Parathyroid adenoma (tissue), 2 donors: Measurements from ENCODE around the gene FOXO3.

Experiments
- H2AFZ ChIP-seq: fragments of 300-600 bp; sonication (generic); one replicate; pipeline ENCODE4 v1.7.0; 2017; ENCODE audit warnings: antibody characterized with exemption, mild to moderate bottlenecking
- H3K27ac ChIP-seq: fragments of 300-600 bp; sonication (generic); one replicate; pipeline ENCODE4 v1.7.0; 2017
- H3K27me3 ChIP-seq: fragments of 300-600 bp; sonication (generic); one replicate; pipeline ENCODE4 v1.7.0; 2017; ENCODE audit warnings: low read length; ENCODE audit not compliant: control insufficient read depth, insufficient read depth
- H3K36me3 ChIP-seq: fragments of 300-600 bp; sonication (generic); one replicate; pipeline ENCODE4 v1.7.0; 2017; ENCODE audit warnings: low read length; ENCODE audit not compliant: control insufficient read depth, insufficient read depth
- H3K4me1 ChIP-seq: fragments of 300-600 bp; sonication (generic); one replicate; pipeline ENCODE4 v1.7.0; 2017; ENCODE audit warnings: control low read depth
- H3K4me2 ChIP-seq: fragments of 300-600 bp; sonication (generic); one replicate; pipeline ENCODE4 v1.7.0; 2017; ENCODE audit warnings: low read length
- H3K4me3 ChIP-seq: fragments of 300-600 bp; sonication (generic); one replicate; pipeline ENCODE4 v1.7.0; 2017; ENCODE audit warnings: low read depth, low read length
- H3K79me2 ChIP-seq: fragments of 300-600 bp; sonication (generic); one replicate; pipeline ENCODE4 v1.7.0; 2017; ENCODE audit warnings: control low read depth
- H3K9ac ChIP-seq: fragments of 300-600 bp; sonication (generic); one replicate; pipeline ENCODE4 v1.7.0; 2017; ENCODE audit warnings: mild to moderate bottlenecking
- H3K9me3 ChIP-seq: fragments of 300-600 bp; sonication (generic); one replicate; pipeline ENCODE4 v1.7.0; 2017; ENCODE audit warnings: low read length; ENCODE audit not compliant: control insufficient read depth
- CTCF ChIP-seq: fragments of 300-600 bp; sonication (generic); IDR thresholded peaks from one replicate; pipeline ENCODE4 v1.7.0; 2017; ENCODE audit warnings: antibody characterized with exemption, mild to moderate bottlenecking
- donor health status: primary hyperparathyroidism.

FOXO3 gene

GRCh38 chr6:108568551-108569305 is 8.0 kb downstream of the FOXO3 start:
- Histone ChIP-seq H3K9me3 (no peaks in the 10 kb centered on the region), H2AFZ (no peak overlapping the region), H3K27ac (no peak overlapping the region), H3K4me3 (no peak overlapping the region), H3K4me1 (peaks cover 24% of the 10 kb centered on the region), H3K4me2 (no peak overlapping the region), H3K79me2 (peaks cover 65% of the 10 kb centered on the region), H3K27me3 (no peaks in the 10 kb centered on the region), H3K36me3 (no peaks in the 10 kb centered on the region), H3K9ac (no peak overlapping the region)
- no peak for TF ChIP-seq CTCF

GRCh38 chr6:108570517-108570916 is 9.8 kb downstream of the FOXO3 start:
- Histone ChIP-seq H3K4me2 (no peak overlapping the region), H3K9me3 (no peaks in the 10 kb centered on the region), H2AFZ (no peak overlapping the region), H3K36me3 (no peaks in the 10 kb centered on the region), H3K27ac (no peak overlapping the region), H3K4me1 (peaks cover 12% of the 10 kb centered on the region), H3K9ac (no peak overlapping the region), H3K27me3 (no peaks in the 10 kb centered on the region), H3K4me3 (no peak overlapping the region), H3K79me2 (peaks cover 67% of the 10 kb centered on the region)
- TF ChIP-seq CTCF = no peak

GRCh38 chr6:108574457-108575141 is 13.9 kb downstream of the FOXO3 start:
- no peak overlapping the region for H3K9ac ChIP-seq
- peaks cover 41% of the 10 kb centered on the region for H3K79me2 ChIP-seq
- no peak for TF ChIP-seq CTCF
- no peak overlapping the region for H3K4me3 ChIP-seq
- H3K36me3 ChIP-seq = no peaks in the 10 kb centered on the region
- H3K9me3 ChIP-seq = no peaks in the 10 kb centered on the region
- no peak overlapping the region for H3K27ac ChIP-seq
- no peak overlapping the region for H2AFZ ChIP-seq
- H3K4me2 ChIP-seq = no peak overlapping the region
- H3K4me1 ChIP-seq = peaks cover 31% of the 10 kb centered on the region
- no peaks in the 10 kb centered on the region for H3K27me3 ChIP-seq

- H3K9me3 ChIP-seq = no peaks in the 10 kb centered on the region
- no peak overlapping the region for H3K4me2 ChIP-seq
- no peak overlapping the region for H3K27ac ChIP-seq
Measured at GRCh38 chr6:108575905-108576494, 15.3 kb downstream of the FOXO3 start.

More at GRCh38 chr6:108575905-108576494, 15.3 kb downstream of the FOXO3 start:
- no peak for TF ChIP-seq CTCF
- Histone ChIP-seq H2AFZ (no peak overlapping the region), H3K36me3 (no peaks in the 10 kb centered on the region), H3K4me1 (peaks cover 35% of the 10 kb centered on the region), H3K9ac (no peak overlapping the region), H3K4me3 (no peak overlapping the region), H3K79me2 (peaks cover 31% of the 10 kb centered on the region), H3K27me3 (no peaks in the 10 kb centered on the region)
